ENCODE results near the gene STYXL1.
"Not testable (repeated sequence)": the region's sequence is repeated elsewhere in the genome, so short reads cannot be mapped to it uniquely, and the experiment has no call there.

STYXL1 gene

GRCh38 chr7:76064208-76064970 is 16.6 kb upstream of the STYXL1 start:
- H3K4me3 ChIP-seq (ENCODE audit: low read depth, low read length): no peak overlapping the region
- DNase-seq (ENCODE audit: low read depth): no peak

GRCh38 chr7:76063525-76063924 is 15.7 kb upstream of the STYXL1 start:
- no peak for DNase-seq (ENCODE audit: low read depth)
- H3K4me3 ChIP-seq (ENCODE audit: low read depth, low read length): no peak overlapping the region
- no peak for TF ChIP-seq CTCF (IDR thresholded peaks at IDR 0.05; ENCODE audit: insufficient read depth, low read depth, low read length, missing control alignments)

More at GRCh38 chr7:76064208-76064970, 16.6 kb upstream of the STYXL1 start:
- no peak for TF ChIP-seq CTCF (IDR thresholded peaks at IDR 0.05; ENCODE audit: insufficient read depth, low read depth, low read length, missing control alignments)

- no peak for TF ChIP-seq CTCF (IDR thresholded peaks at IDR 0.05; ENCODE audit: insufficient read depth, low read depth, low read length, missing control alignments)
- DNase-seq (ENCODE audit: low read depth): no peak
Observed at GRCh38 chr7:76063114-76063513, 15.3 kb upstream of the STYXL1 start.

GRCh38 chr7:76062254-76062653 is 14.5 kb upstream of the STYXL1 start:
- DNase-seq (ENCODE audit: low read depth): no peak
- H3K4me3 ChIP-seq (ENCODE audit: low read depth, low read length): no peak overlapping the region
- no peak for TF ChIP-seq CTCF (IDR thresholded peaks at IDR 0.05; ENCODE audit: insufficient read depth, low read depth, low read length, missing control alignments)

More at GRCh38 chr7:76063114-76063513, 15.3 kb upstream of the STYXL1 start:
- H3K4me3 ChIP-seq (ENCODE audit: low read depth, low read length): no peak overlapping the region

- no peak for TF ChIP-seq CTCF (IDR thresholded peaks at IDR 0.05; ENCODE audit: insufficient read depth, low read depth, low read length, missing control alignments)
- no peak overlapping the region for H3K4me3 ChIP-seq (ENCODE audit: low read depth, low read length)
- no peak for DNase-seq (ENCODE audit: low read depth)
Observed at GRCh38 chr7:76060842-76061241, 13.0 kb upstream of the STYXL1 start.

- not testable (repeated sequence) for DNase-seq (ENCODE audit: low read depth)
Observed at GRCh38 chr7:76058745-76059144, 10.9 kb upstream of the STYXL1 start.

GRCh38 chr7:76057813-76058145 is 10.0 kb upstream of the STYXL1 start:
- no peak for TF ChIP-seq CTCF (IDR thresholded peaks at IDR 0.05; ENCODE audit: insufficient read depth, low read depth, low read length, missing control alignments)
- no peak for DNase-seq (ENCODE audit: low read depth)
- H3K4me3 ChIP-seq (ENCODE audit: low read depth, low read length): no peak overlapping the region

More at GRCh38 chr7:76058745-76059144, 10.9 kb upstream of the STYXL1 start:
- H3K4me3 ChIP-seq (ENCODE audit: low read depth, low read length): not testable (repeated sequence)
